Inflammatory macrophage treated with lipopolysaccharide for 4 hours (primary cell): ENCODE measurements around the gene RAF1.
"Not testable (repeated sequence)": the region's sequence is repeated elsewhere in the genome, so short reads cannot be mapped to it uniquely, and the experiment has no call there.

ENCODE experiments used
- DNase-seq: peaks from one replicate; pipeline ENCODE4 v3.0.0-alpha.2; 2020

Gene RAF1

DNA sequence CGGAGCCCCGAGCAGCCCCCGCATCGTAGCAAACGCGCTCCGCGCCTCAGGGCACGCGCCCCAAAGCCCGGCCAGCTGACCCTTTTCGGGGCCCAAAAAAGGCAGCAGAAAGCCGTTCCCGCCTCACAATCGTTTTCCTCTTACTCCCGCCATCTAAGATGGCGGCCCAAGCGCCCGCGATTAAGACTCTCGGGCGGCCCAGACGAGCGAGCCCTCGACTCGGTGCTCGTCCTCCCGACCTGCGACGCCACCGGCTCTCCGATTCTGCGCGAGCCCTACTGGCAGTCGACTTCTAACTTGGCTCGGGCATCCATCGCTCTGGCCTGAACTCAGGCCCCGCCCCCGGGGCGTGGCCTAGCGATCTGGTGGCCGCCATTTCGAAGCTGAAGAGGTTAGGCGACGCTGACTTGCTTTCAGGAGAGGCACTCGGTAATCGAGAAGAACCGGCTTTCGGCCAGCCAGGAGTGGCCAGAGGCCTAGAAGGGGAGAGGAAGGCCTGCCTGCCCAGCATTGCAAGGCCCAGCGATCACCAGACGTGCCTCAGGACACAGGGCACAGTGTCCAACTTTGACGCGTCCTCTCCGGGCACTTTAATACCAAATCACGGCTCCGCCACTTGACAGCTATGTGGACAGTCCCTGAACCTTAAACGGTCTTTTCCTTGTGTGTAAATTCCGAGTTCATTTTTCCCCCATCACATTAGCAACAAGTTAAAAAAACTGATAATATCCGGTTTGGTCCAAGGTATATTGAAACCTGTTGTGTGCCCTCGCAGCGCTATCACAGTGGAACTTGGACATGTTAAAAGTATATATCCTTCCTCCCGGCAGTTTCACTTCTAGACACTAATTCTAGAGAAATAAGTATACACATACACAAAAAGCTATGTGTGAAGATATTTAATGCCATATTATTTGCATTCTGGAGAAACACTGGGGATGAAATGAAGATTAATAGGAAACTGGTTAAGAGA is at the start of gene RAF1:
Gene RAF1, minus strand, starts transcription at position 182 of the 973 bp plus-strand sequence. CDS start 45,396 bp downstream, outside the sequence.
- peak; percentile 99 for DNase-seq

DNA sequence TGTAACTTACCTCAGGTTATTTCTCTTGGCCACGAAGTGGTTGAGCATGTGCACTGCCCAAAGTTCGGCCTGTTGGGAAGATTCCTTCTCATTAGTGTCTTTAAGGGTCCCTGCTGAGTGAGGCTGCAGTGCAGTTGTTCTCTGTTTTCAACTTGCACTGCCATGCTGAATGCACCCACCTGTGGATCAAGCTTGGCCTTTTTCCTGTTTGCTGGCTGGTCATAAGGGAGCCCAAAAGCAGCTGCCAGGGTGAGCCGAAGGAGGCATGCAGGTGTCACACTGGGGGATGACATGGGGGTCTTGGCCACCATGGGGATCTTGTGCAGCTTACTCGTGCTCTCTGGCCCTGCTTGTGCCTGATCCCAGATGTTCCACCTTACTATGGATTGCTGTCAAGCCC is 46.1 kb upstream of the RAF1 start:
- DNase-seq, result no peak

DNA sequence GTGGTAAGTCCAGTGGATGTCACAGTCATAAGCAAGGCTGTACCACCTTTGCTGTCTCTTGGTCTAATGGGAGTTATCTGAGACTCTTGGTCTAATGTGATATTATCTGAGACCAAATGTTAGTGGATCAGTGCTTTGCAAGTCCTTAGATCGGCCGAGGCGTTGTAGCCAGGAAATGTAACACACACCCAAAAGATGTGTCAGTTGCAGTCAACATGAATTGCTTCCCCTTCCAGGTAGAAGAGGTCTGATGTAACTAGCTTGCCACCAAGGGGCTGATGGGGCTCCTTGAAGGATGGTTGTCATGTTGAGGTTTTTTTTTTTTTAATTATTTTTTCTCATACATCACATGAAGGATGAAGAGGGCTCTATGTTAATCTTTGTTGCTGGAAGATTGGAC is 45.4 kb upstream of the RAF1 start:
- DNase-seq, result no peak

DNA sequence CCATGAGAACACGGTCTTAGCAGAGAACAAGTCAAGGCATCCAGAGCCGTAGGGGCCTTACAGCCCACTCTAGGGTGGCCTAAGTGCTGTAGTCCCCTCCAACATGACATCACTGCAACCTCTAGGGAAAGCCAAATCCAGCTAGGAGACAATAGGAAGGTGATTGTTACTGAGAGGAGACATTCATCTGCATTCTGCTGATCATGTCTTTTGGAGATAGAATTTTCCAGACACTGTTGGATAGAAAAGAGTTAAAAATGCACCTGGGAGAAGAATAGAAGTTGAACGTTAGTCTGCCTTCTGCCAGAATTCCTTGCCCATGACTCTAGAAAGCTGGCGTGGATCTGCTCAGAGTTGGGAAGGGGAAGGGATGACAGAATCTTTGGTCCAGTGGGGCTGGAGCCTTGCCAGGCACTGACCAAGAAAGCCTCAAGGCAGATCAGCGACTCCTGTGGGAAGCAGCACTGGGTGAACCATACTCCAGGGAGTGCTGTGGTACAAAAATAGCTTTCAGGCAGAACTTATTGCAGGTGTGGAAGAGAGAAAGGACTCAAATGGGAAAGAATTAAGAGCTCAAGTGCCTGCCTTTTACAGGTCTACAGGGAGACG is 44.8 kb upstream of the RAF1 start:
- no peak for DNase-seq

DNA sequence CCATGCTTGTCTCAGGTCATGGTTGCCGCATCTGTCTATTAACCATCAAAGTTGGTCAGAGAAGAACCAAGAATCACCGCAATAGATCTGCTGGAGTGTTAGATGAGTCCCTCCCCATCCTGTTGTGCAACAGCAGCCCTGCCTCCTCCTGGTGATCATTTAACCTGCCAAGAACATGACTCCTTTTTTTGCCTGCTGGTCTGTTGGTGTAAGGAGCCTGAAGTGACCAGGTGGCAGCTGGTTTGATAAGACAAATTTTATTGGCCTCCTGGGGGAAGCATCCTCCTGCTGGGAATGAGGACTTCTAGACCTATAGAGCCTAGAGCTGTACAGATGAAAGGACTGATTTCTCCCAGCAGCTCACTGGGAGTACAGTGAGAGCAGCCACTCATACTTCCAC is 43.5 kb upstream of the RAF1 start:
- DNase-seq, result no peak

DNA sequence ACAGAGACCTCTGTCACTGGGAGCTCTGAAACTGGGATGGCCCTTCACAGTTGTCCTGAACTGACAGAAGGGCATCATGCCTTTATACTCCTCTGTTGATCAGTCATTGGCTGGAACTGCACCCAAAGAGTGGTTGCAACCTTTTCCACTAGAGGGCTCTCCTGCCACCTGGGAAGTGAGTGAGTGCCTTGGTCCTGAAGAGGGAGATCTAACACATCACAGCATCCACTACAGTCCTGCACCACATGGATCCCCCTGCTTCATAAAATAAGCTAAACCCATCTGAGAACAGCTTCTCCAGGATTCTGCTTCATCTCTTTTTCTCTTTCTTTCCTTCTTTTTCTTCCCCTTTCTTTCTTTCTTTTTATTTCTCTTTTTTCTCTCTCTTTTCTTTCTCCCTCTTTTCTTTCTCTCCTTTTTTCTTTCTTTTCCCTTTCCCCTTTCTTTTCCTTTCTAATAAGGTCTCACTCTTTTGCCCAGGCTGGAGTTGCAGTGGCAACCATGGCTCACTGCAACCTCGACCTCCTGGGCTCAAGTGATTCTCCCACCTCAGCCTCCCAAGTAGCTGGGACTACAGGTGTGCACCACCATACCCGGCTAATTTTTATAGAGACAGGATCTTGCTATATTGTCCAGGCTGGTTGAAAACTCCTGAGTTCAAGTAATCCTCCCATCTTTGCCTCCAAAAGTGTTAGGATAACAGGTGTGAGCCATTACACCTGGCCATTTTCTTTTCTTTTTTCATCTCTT is 42.8 kb upstream of the RAF1 start:
- peak; percentile 78 for DNase-seq

DNA sequence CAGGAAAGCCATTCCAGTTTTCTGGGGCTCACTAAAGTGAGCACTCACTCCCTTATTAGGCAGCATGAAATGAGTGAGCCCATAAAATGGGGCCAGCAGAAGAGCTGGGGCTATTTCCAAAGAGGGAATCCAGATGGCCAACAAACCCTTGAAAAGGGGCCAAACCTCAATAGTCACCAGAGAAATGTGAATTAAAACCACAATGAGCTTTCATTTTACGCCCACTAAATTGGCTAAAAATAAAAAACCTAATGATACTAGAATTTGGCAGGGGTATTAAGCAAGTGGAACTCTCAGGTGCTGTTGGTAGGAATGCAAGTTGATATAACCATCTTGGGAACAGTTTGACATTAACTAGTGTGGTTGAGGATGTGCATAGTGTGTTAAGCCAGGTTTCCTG is 42.1 kb upstream of the RAF1 start:
- DNase-seq, result no peak

DNA sequence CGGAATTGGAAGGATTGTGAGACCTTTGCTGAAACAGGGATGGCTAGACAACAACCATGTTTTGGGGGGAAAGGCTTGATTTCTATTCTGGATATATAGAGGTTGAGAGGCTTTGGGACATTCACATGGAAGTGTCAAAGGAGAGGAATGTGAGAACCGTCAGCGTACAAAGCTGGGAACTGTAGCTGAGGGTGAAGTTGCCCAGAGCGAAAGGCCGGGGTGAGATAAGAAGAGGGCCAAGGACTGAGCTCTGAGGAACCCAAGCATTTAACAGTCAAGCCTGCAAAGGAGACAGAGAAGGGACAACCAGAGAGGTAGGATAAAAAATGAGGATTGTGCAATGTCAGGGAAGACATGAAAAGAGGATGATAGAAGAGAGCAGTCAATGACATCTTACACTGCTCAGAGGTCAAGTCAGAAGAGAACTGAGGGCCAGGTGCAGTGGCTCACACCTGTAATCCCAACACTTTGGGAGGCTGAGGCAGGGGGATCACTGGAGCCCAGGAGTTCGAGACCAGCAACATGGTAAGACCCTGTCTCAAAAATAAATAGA is 41.5 kb upstream of the RAF1 start:
- no peak for DNase-seq

DNA sequence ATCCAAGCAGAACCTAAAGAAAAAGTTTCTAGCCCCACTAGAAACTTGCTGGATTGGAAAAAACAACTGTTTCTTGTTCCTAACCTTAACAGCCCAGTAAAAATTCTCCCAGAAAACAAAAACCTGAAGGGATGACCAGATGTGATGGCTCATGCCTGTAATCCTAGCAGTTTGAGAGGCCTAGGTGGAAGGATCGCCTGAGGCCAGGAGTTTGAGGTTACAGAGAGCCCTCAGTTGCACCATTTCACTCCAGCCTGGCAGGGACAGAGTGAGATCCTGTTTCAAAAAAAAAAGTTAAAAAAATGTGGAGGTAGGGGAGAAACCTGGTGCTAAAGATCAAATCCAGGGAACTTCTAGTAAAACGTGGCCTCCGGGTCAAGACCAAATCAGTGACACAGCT is 38.6 kb upstream of the RAF1 start:
- no peak for DNase-seq

DNA sequence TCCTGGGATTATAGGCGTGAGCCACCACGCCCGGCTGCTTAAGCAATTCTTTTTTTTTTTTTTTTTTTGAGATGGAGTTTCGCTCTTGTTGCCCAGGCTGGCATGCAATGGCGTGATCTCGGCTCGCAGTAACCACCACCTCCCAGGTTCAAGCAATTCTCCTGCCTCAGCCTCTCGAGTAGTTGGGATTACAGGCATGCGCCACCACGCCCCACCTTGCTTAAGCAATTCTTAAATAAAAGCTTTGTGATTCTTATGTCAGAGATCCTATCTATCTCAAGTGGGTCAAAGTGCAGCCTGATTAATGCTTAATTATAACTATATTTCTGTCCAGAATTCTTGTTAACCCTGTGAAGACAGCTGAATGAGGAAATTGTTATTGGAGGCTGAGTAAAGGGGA is 37.7 kb upstream of the RAF1 start:
- not testable (repeated sequence) for DNase-seq

DNA sequence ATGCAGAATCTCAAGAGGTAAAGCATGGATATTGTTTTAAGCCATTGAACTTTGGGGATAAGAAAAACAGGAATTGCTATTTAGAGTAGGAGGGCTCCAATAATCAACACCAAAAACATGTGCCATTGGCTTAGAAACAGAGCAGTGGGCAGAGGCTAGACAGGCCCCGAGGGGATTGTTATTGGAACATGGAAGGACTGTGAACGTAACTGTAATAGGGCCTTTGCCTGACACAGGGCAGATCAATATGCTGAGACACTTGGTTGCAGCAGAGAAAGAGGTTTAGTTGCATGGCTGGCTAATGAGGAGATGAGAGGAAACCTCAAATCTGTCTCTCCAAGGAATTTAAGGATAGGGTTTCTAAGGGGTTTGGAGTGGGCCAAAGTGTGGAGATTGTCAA is 36.9 kb upstream of the RAF1 start:
- DNase-seq, result no peak

DNA sequence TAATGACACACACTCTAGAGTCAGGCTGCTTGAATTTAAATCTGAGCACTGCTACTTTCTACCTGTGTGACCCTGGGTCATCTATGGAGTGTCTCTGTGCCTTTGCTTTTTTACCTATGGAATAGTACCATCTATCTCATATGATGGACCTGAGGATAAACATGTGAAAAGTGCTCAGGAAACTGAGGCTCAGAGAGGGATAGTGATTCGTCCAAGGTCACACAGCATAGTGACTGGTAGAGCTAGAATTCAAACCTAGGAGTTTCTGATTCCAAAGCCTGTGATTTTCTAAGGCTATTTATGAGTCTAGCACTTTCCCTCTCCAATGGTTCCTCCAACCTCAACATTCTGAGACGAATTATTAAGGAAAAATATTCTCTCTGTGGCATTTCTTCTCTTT is 32.0 kb upstream of the RAF1 start:
- no peak for DNase-seq

DNA sequence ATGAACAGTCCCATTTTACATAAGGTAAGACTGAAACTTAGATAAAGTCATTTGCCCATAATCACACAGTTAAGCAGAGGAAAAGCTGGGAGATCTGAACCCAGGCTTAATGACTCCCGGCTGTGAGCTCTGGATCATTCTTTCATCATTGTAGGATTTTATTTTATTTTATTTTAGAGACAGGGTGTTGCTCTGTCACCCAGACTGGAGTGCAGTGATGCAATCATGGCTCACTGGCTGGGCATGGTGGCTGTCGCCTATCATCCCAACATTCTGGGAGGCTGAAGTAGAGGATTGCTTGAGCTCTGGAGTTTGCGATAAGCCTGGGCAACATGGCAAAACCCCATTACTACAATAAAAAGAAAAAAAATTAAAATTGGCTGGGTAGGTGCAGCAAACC is 31.2 kb upstream of the RAF1 start:
- DNase-seq, result no peak

DNA sequence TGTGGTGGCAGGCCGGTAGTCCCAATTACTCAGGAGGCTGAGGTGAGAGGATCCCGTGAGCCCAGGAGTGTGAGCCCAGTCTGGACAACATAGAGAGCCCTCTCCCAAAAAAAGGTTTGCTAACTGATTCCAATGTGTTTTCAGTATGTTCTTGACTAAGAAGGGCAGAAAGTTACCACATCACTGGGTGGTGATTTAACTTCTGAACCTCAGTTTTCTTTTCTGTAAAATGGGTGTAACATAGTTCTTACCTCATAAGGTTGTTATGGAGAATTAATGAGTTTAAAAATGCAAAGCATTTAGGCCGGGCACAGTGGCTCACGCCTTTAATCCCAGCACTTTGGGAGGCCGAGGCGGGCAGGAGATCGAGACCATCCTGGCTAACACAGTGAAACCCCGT is 28.5 kb upstream of the RAF1 start:
- DNase-seq, result no peak

DNA sequence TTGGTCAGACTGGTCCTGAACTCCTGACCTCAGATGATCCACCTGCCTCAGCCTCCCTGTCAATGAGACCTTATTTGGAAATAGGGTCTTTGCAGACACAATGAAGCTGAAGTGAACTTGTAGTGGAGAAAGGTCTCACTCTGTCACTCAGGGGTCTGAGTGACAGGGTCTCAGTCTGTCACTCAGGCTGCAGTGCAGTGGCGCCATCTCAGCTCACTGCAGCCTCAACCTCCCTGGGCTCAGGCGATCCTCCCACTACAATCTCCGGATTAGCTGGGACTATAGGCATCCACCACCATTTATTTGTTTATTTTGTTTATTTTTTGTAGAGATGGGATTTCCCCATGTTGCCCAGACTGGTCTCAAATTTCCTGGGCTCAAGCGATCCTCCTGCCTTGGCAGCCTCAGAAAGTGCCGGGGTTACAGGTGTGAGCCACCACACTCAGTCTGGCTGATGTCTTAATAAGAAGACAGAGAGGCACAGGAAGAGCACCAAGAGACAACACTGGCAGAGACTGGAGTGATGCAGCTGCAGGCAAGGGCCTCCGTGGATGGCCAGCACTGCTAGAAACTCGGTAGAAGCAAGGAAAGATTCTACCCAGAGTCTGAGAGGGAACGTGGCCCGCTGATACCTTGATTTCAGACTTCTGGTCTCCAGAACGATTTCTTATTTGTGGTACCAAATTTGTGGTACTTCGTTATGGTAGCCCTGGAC is 26.2 kb upstream of the RAF1 start:
- no peak for DNase-seq

DNA sequence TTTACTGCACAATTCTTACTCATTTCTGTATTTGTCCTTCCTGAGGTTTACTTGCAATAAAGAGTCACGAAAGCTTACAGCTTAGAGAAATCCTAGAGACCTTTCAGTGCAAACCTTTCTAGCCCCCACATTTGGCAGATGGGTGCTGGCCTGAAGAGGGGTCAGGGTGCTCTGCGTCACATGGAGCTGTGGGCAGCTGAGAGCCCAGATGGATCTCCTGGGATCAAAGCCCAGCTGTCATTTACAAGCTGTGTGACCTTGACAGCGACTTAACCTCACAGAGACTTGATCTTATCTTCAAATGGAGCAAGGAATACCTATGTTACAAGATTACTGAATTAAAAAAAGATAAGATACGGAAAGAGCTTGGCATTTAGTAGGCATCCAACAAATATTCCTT is 24.0 kb upstream of the RAF1 start:
- DNase-seq, result no peak

DNA sequence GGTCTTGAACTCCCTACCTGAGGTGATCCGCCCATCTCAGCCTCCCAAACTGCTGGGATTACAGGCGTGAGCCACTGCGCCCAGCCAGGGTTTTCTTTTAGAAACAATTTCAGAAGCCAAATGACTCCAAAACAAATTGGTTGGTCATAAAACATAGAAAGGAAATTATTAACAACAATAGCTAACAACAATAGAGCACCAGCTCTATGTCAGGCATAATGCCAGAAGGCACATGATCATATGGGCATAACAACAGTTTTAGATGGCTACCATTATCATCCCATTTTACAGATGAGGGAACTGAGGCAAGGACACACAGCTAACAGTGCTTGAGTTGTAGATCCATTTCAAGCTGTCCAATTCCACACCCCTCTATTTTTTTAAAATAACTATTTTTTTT is 22.2 kb upstream of the RAF1 start:
- no peak for DNase-seq

DNA sequence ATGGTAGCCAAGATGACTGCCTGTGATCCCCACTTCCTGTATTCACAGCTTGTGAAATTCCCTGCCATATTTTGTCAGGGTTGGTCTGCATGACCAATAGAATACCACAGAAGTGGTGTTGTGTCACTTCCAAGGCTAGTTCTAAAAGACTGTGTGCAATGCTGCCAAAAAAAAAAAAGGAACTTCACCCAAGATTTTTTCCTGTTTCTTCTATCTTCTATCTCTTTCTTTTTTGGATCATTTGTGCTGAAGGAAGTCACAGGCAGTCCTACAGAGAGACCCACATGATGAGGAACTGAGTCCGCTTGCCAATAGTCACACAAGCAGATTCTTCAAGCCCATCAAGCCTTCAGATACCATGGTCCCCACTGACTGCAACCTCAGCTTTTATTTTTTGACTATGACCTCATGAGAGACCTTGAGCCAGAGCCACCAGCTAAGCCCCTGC is 18.1 kb upstream of the RAF1 start:
- DNase-seq, result peak; percentile 98

DNA sequence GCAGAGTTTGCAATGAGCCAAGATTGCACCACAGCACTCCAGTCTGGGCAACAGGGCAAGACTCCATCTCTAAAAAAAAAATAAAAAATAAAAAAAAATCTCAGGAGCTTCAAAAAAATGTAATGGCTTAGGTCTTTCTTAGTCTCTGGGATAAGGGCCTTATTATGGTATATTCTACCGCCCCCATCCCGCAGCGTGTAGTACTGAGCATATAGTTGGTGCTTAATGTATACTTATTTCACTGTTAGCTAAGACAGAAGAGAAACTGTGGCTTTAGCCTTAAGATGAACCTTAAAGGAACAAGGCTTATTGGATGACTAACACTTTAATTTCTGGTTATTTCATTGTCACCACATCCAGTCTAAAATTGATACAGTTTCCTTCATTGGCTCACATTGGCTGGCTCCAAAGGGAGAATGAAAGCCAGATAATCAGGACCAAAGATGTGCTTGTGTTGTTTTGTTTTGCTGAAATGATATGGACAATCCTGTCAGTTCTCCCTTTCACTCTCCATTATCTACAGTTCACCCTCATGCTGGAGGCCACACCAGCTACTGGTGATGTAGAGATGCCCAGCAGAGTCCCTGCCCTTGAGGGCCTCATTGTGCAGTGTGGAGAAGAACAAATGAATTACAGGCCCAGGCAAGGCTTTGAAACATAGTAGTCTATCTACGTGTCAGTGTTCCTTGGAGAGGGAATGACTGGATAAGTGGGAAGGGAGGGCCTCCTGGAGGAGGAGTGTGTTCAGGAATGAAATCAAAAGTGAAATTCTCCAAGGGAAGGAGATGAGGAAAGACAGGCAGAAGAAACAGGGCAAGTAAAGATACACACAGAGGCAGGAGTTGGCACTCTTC is 17.4 kb upstream of the RAF1 start:
- peak; percentile 59 for DNase-seq

DNA sequence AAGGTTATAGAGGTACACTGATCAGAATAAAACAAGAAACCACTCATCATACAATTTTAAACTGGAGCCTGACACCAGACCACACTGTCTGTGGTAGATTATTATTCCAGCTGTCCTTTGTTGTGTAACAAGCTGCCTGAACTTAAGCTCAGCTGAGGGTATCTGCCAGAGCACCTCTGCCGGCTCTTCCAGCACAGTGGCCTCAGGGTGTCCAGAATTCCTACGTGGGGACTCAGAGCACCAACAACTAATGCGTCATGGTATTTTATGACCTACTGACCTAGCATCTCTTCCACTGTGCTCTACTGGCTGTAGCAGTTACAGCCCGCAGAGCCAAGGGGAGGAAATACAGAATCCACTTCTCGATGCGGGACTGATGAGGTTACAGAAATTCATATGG is 15.6 kb upstream of the RAF1 start:
- no peak for DNase-seq

DNA sequence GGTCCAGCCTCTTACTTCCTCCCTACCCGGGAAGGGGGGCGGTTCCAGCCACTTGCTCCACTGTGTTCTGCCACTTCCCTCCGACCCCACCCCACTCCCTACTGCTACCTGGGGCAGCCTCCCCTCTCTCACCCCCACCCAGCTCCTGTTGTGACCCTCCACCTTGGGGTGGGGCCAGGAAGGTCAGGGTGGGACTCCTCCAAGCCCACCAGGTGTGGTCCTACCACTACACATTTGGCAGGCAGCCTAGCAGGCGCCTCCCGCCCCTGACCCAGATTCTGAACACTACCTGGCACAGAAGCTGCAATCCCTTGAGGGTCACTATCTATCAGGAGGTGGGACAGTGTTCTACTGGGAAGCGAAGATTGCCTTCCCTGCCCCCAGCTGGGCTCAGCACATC is 13.7 kb upstream of the RAF1 start:
- DNase-seq, result no peak
